ENCODE results near the gene LPCAT1.
"Not testable (repeated sequence)": the region's sequence is repeated elsewhere in the genome, so short reads cannot be mapped to it uniquely, and the experiment has no call there.

LPCAT1 gene

GRCh38 chr5:1521671-1522600, 1.8 kb downstream of the LPCAT1 start:
- DNase-seq (ENCODE audit: low read depth) = peak; percentile 91

GRCh38 chr5:1520791-1521453, 2.8 kb downstream of the LPCAT1 start:
- DNase-seq (ENCODE audit: low read depth) = no peak

GRCh38 chr5:1519631-1520210, 4.0 kb downstream of the LPCAT1 start:
- no peak for DNase-seq (ENCODE audit: low read depth)

- DNase-seq (ENCODE audit: low read depth) = no peak
Observed at GRCh38 chr5:1517838-1518237, 5.9 kb downstream of the LPCAT1 start.

GRCh38 chr5:1516615-1517601, 6.9 kb downstream of the LPCAT1 start:
- peak; percentile 76 for DNase-seq (ENCODE audit: low read depth)

- DNase-seq (ENCODE audit: low read depth) = peak; percentile 20
Observed at GRCh38 chr5:1515921-1516571, 7.7 kb downstream of the LPCAT1 start.

GRCh38 chr5:1515311-1515920, 8.3 kb downstream of the LPCAT1 start:
- DNase-seq (ENCODE audit: low read depth) = no peak

- DNase-seq (ENCODE audit: low read depth) = not testable (repeated sequence)
Observed at GRCh38 chr5:1514819-1515310, 8.9 kb downstream of the LPCAT1 start.

GRCh38 chr5:1514027-1514818, 9.5 kb downstream of the LPCAT1 start:
- DNase-seq (ENCODE audit: low read depth) = no peak

- no peak for DNase-seq (ENCODE audit: low read depth)
Observed at GRCh38 chr5:1513326-1514026, 10.3 kb downstream of the LPCAT1 start.

GRCh38 chr5:1512541-1513291, 11.0 kb downstream of the LPCAT1 start:
- no peak for DNase-seq (ENCODE audit: low read depth)

- peak; percentile 86 for DNase-seq (ENCODE audit: low read depth)
Observed at GRCh38 chr5:1511651-1512540, 11.9 kb downstream of the LPCAT1 start.

GRCh38 chr5:1511048-1511447, 12.7 kb downstream of the LPCAT1 start:
- DNase-seq (ENCODE audit: low read depth) = no peak

- no peak for DNase-seq (ENCODE audit: low read depth)
Observed at GRCh38 chr5:1510631-1511030, 13.1 kb downstream of the LPCAT1 start.

GRCh38 chr5:1510151-1510561, 13.6 kb downstream of the LPCAT1 start:
- DNase-seq (ENCODE audit: low read depth) = no peak

- DNase-seq (ENCODE audit: low read depth) = no peak
Observed at GRCh38 chr5:1509346-1510085, 14.2 kb downstream of the LPCAT1 start.
